SU-DHL-6 (cell line): ENCODE data around the gene SIM2.

ENCODE experiments used
- H2AFZ ChIP-seq: fragments of 200-600 bp; sonication (generic); 2 replicates; pipeline ENCODE4 v1.6.1; 2014; ENCODE audit warnings: low read depth, mild to moderate bottlenecking, moderate library complexity, mixed read lengths, antibody characterized with exemption, low read length; ENCODE audit not compliant: severe bottlenecking
- H3F3A ChIP-seq: fragments of 200-600 bp; shearing (Covaris generic); 2 replicates; pipeline ENCODE4 v1.6.0; 2016; ENCODE audit warnings: antibody characterized with exemption, mild to moderate bottlenecking; ENCODE audit not compliant: insufficient read depth
- H3K27ac ChIP-seq: fragments of 200-600 bp; sonication (generic); 2 replicates; pipeline ENCODE4 v1.5.1; 2016; ENCODE audit warnings: low read depth, mild to moderate bottlenecking, low read length, moderate library complexity, mixed read lengths
- H3K27me3 ChIP-seq: fragments of 200-600 bp; sonication (generic), shearing (Covaris generic); 2 replicates; pipeline ENCODE4 v1.6.0; 2014; ENCODE audit warnings: mild to moderate bottlenecking, low read length
- H3K36me3 ChIP-seq: fragments of 200-600 bp; sonication (generic); 2 replicates; pipeline ENCODE4 v1.6.1; 2014; ENCODE audit warnings: mild to moderate bottlenecking, low read length, mixed read lengths
- H3K4me2 ChIP-seq: fragments of 300-600, 200-600 bp; shearing (Covaris generic), sonication (generic); 2 replicates; pipeline ENCODE4 v1.6.0; 2014; ENCODE audit warnings: low read length, low read depth, mild to moderate bottlenecking; ENCODE audit not compliant: poor library complexity, severe bottlenecking
- H3K4me3 ChIP-seq: fragments of 200-600 bp; sonication (generic); 2 replicates; pipeline ENCODE4 v1.5.1; 2014; ENCODE audit warnings: antibody characterized with exemption, low read length, mild to moderate bottlenecking, mixed read lengths; ENCODE audit not compliant: insufficient read depth, poor library complexity, severe bottlenecking
- H3K79me2 ChIP-seq: fragments of 200-600 bp; sonication (generic); 2 replicates; pipeline ENCODE4 v1.6.1; 2014; ENCODE audit warnings: mild to moderate bottlenecking, low read length, moderate library complexity; ENCODE audit not compliant: insufficient read depth
- H3K9ac ChIP-seq: fragments of 200-600 bp; sonication (generic); 2 replicates; pipeline ENCODE4 v1.7.0; 2014; ENCODE audit warnings: mild to moderate bottlenecking, low read length
- H3K9me2 ChIP-seq: fragments of 200-600 bp; sonication (generic); replicated peaks from 2 replicates; pipeline ENCODE4 v1.6.1; 2014; ENCODE audit warnings: low read length; ENCODE audit not compliant: insufficient read depth
- H3K9me3 ChIP-seq: fragments of 200-600 bp; sonication (generic); 2 replicates; pipeline ENCODE4 v1.6.1; 2014; ENCODE audit warnings: low read length, mixed read lengths; ENCODE audit not compliant: insufficient read depth
- H4K20me1 ChIP-seq: fragments of 200-600 bp; sonication (generic); 2 replicates; pipeline ENCODE4 v1.6.1; 2014; ENCODE audit warnings: low read depth, mild to moderate bottlenecking, antibody characterized with exemption, low read length, moderate library complexity, mixed read lengths
- EZH2phosphoT487 ChIP-seq: fragments of 200-600 bp; sonication (generic), shearing (Covaris generic); conservative IDR thresholded peaks from 2 replicates; pipeline ENCODE4 v1.6.1; 2018; ENCODE audit warnings: mild to moderate bottlenecking, antibody characterized with exemption, low read length, moderate library complexity, mixed read lengths
- TF ChIP-seq, protein P1 (sequence below): fragments of 200-600 bp; sonication (generic); IDR thresholded peaks from one replicate; pipeline ENCODE4 v1.5.1; 2017; ENCODE audit warnings: antibody characterized with exemption, mild to moderate bottlenecking, low read length, moderate library complexity; ENCODE audit not compliant: insufficient read depth, poor library complexity, severe bottlenecking

SIM2 gene

DNA sequence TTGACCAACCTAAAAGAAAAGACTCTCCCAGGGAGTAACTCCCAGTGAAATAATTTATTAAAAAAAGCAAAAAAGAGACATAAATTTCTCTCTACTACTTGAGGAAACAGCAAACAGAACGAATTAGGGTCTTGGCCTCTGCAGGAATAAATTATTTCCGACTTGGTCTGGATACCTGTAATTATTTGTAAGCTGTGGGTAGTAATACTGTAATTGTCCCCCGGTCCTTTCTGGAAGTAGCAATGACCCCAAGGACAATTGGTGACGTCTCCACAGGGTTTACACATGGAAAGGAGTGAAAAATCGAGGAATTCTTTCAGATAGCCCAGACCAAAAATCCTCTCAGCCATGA is 3.7 kb upstream of the SIM2 start:
- H3K4me3 ChIP-seq = no peak overlapping the region
- TF ChIP-seq, protein P1, sequence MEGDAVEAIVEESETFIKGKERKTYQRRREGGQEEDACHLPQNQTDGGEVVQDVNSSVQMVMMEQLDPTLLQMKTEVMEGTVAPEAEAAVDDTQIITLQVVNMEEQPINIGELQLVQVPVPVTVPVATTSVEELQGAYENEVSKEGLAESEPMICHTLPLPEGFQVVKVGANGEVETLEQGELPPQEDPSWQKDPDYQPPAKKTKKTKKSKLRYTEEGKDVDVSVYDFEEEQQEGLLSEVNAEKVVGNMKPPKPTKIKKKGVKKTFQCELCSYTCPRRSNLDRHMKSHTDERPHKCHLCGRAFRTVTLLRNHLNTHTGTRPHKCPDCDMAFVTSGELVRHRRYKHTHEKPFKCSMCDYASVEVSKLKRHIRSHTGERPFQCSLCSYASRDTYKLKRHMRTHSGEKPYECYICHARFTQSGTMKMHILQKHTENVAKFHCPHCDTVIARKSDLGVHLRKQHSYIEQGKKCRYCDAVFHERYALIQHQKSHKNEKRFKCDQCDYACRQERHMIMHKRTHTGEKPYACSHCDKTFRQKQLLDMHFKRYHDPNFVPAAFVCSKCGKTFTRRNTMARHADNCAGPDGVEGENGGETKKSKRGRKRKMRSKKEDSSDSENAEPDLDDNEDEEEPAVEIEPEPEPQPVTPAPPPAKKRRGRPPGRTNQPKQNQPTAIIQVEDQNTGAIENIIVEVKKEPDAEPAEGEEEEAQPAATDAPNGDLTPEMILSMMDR = no peak
- TF ChIP-seq EZH2phosphoT487 = no peak
- no peaks in the 10 kb centered on the region for H3F3A ChIP-seq
- H2AFZ ChIP-seq = no peak overlapping the region
- H3K9me2 ChIP-seq = no peaks in the 10 kb centered on the region
- H4K20me1 ChIP-seq = no peaks in the 10 kb centered on the region
- H3K27ac ChIP-seq = no peak overlapping the region
- no peaks in the 10 kb centered on the region for H3K36me3 ChIP-seq
- H3K9ac ChIP-seq = no peak overlapping the region
- no peaks in the 10 kb centered on the region for H3K79me2 ChIP-seq
- H3K9me3 ChIP-seq = no peaks in the 10 kb centered on the region
- no peaks in the 10 kb centered on the region for H3K27me3 ChIP-seq
- no peak overlapping the region for H3K4me2 ChIP-seq

DNA sequence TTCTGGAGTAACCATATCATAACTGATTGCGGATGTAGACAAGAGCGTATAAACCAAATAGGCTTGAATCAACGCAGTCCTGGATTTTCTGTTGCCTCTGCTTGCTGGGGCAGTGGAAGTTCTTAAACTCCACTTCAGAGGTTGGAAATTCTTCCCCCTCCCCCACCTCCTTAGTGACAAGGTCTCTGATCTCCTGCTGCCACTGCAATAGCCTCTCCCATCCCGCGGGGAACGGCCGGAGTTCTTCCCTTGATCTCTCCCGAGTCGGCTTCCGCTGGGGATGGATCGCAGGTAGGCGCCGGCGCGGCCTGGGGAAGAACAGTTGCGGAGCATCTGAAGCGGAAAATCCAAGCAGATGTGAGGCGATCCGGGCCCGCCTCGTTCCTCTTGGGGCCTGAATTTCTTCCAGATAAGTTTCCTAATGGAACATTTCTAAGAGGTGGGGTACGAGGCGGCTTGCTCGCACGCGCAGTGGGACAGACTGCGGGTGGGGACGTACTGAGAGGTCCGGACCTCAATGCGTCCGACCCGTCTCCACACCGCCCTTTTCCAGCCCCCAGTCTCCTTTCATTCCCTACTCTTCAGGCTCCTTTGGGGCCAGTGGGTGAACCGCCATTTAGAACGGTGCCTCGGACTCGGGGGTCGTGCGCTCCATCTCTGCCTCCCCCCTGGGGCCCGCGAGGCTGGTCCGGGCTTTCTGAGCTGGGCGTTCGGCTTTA is 3.1 kb upstream of the SIM2 start:
- Histone ChIP-seq H3K36me3 (no peaks in the 10 kb centered on the region), H3K9me3 (no peaks in the 10 kb centered on the region), H3K4me3 (no peak overlapping the region), H3F3A (no peaks in the 10 kb centered on the region), H3K27ac (no peak overlapping the region), H3K27me3 (no peaks in the 10 kb centered on the region), H3K9ac (no peak overlapping the region), H4K20me1 (no peaks in the 10 kb centered on the region), H3K4me2 (no peak overlapping the region), H3K9me2 (no peaks in the 10 kb centered on the region), H2AFZ (no peak overlapping the region), H3K79me2 (no peaks in the 10 kb centered on the region)
- TF ChIP-seq, protein P1 = no peak
- no peak for TF ChIP-seq EZH2phosphoT487

DNA sequence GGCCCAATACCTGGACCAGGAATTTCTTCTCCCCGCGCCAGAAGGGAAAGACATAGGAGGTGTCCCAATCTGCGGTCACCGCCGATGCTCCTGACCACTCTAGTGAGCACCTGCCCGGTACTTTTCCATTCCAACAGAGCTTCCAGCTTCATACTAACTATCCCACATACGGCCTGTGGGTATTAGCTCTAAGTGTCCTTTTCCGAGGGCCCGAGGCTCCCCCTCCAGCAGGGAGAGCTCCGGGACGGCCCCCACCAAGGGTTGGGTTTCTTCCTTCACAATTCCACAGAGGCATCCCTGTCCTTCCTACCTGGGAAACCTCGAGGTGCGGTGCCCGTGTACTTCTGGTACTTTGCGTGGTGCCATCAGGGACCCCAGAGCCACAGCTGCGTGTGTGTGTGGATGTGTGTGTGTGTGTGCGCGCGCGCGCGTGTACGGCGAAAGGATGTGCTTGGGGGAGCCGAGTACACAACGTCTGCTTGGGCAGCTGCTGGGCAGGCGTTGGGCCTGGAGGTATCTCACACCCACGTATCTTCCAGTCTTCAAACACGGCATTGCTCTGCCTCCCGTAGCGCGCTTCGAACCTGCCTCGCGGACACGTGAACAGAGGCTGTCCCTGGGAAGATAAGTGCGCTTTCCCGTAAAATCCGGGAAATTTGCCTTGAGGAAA is 2.4 kb upstream of the SIM2 start:
- H3K9me2 ChIP-seq = no peaks in the 10 kb centered on the region
- no peak overlapping the region for H2AFZ ChIP-seq
- H3K36me3 ChIP-seq = no peaks in the 10 kb centered on the region
- H3K9ac ChIP-seq = no peak overlapping the region
- H3K27ac ChIP-seq = no peak overlapping the region
- no peak for TF ChIP-seq EZH2phosphoT487
- TF ChIP-seq, protein P1 = no peak
- no peaks in the 10 kb centered on the region for H3K27me3 ChIP-seq
- H3K4me2 ChIP-seq = no peak overlapping the region
- no peaks in the 10 kb centered on the region for H4K20me1 ChIP-seq
- no peaks in the 10 kb centered on the region for H3K9me3 ChIP-seq
- H3K4me3 ChIP-seq = no peak overlapping the region
- no peaks in the 10 kb centered on the region for H3K79me2 ChIP-seq
- H3F3A ChIP-seq = no peaks in the 10 kb centered on the region
